Sciatic nerve (tissue), 2 donors: ENCODE measurements around the gene FAM25C. TPM values are rescaled to one million over a fixed set of nuclear protein-coding genes. Genes with fewer than 3 reads are reported as not detected.
"Not testable (repeated sequence)": the region's sequence is repeated elsewhere in the genome, so short reads cannot be mapped to it uniquely, and the experiment has no call there.

Source experiments
- ATAC-seq: fragments of 200-7000 bp; cut with Tn5 transposase; one replicate; pipeline ENCODE4 v1.9.1; 2020; ENCODE audit warnings: mild to moderate bottlenecking, moderate library complexity
- DNase-seq: peaks from one replicate; pipeline ENCODE4 v3.0.0-alpha.2; 2020; ENCODE audit warnings: low spot score
- intact Hi-C: fragments of 100-400 bp; cut with DNase I; formaldehyde crosslinking; loops from one replicate; pipeline ENCODE4 v1.14.2; 2022
- total RNA-seq: library from RNA; stranded (reverse); fragmentation: NEBNext Ultra II Directional; extraction: Animal tissue kit (Norgen Biotek cat#: 25700); gene quantifications from one replicate; pipeline ENCODE4 v1.2.1, GENCODE V29; 2021
- donor health status: DM: no; HTN: no; CAD: no.
- donor health status: DM: no; HTN: no; CAD: no.

Gene FAM25C
- total RNA-seq, 1 donor from 2014 or later = not detected

DNA sequence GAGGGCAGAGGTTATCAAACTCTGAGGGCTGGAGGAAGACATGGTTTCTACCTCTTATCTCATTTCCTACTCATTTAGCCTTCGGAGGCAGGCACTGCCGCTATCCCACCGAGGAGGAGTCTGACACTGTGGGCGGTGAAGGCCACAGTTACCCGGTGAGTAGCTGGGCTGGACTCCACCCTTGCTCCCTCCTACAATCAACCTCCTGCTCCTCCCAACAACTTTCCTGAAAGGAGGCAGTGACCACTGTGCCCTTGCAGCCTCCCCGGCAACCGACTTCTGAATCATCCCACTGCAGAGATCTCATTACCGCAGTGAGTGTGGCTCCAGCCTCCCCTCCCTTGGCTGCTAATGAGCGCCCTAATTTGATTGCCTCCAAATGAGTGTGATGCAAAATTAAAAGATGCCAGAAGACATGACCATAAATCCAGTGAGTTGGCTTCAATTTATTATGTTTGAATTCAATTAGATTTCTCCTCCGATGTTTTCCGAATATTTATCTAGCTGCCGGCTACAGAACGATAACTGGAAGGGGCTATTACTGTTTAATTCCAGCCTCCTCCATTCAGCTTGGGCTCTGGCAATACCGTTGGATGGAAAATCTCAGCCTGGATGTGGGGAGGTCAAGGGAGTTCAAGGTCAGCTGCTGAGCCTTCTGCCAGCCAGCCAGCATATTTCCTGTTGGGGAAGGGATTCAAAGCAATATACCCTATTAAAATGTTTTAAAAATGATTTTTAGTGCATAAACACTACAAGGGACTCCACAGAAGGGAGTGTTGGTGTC lies 35.1 kb downstream of the FAM25C start:
- intact Hi-C loops, DNase-seq: not testable (repeated sequence)
- peak; percentile 57 for ATAC-seq

GRCh38 chr10:47962785-47963184 lies 36.8 kb downstream of the FAM25C start:
- intact Hi-C loops, ATAC-seq: not testable (repeated sequence)

DNA sequence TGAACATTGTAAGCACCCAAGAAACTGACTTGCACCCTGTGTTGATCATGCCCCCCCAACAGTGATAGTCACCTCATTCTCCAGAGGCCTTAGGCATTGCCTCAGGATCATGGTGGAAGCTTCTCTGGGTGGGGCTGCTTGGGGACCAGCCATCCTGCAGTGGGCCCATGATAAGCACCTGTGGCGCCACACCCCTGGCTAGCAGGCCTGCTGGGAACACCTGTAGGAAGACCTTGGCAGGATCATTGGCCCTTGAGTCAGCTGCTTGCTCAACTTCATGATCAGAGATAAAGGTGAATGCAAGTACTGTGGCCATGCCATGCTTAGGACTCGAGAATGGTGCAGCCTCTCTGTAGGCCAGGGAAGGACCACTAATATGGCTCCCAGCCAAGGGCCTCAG lies 38.9 kb downstream of the FAM25C start:
- DNase-seq, ATAC-seq, intact Hi-C loops: not testable (repeated sequence)

More at GRCh38 chr10:47962785-47963184, 36.8 kb downstream of the FAM25C start:
- not testable (repeated sequence) for DNase-seq

DNA sequence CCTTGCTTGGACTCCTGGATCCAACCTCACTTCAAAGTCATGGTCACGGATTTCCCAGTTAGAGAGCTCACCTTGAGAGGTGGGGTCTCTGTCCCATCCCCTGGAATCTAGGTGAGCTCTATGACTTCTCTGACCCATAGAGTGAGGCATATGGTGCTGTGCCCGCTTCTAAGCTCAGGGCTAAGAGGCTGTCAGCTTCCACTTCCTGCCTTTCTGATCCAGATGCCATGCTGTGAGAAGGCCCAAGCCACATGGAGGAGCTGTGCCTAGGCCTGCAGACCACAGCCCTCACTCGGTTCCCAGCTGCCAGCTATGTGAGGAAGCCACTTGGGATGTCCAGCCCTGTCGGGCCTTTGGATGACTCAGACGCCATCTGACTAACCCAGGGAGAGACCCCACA lies 39.9 kb downstream of the FAM25C start:
- intact Hi-C loops, DNase-seq, ATAC-seq: not testable (repeated sequence)

GRCh38 chr10:47957158-47957557 lies 42.4 kb downstream of the FAM25C start:
- intact Hi-C loops, DNase-seq, ATAC-seq: not testable (repeated sequence)

- DNase-seq, ATAC-seq, intact Hi-C loops: not testable (repeated sequence)
Observed at GRCh38 chr10:47947424-47947823, 52.2 kb downstream of the FAM25C start.

Other genes starting within 250 kb of the FAM25C start
- 12.5 TPM for gene SYT15B, start 236.2 kb downstream of the FAM25C start, total RNA-seq
- not detected for gene NPY4R2, start 81.1 kb downstream of the FAM25C start, total RNA-seq